Karpas-422 (cell line): Measurements from ENCODE around the gene ZNF69. TPM values are rescaled to one million over a fixed set of nuclear protein-coding genes. Genes with fewer than 3 reads are reported as not detected.
"Not testable (repeated sequence)": the region's sequence is repeated elsewhere in the genome, so short reads cannot be mapped to it uniquely, and the experiment has no call there.

ENCODE experiments used
- DNase-seq: peaks from one replicate; pipeline ENCODE4 v3.0.0-alpha.2; 2015
- H2AFZ ChIP-seq: fragments of 200-600 bp; sonication (generic); 2 replicates; pipeline ENCODE4 v1.6.1; 2014; ENCODE audit warnings: antibody characterized with exemption, low read length, mixed read lengths
- H3K27ac ChIP-seq: fragments of 200-600 bp; sonication (generic); 2 replicates; pipeline ENCODE4 v1.5.1; 2014; ENCODE audit warnings: mild to moderate bottlenecking, low read length, moderate library complexity
- H3K27me3 ChIP-seq: fragments of 200-600 bp; sonication (generic); 2 replicates; pipeline ENCODE4 v1.6.1; 2014; ENCODE audit warnings: low read length, mixed read lengths
- H3K36me3 ChIP-seq: fragments of 200-600 bp; sonication (generic); 2 replicates; pipeline ENCODE4 v1.6.1; 2014; ENCODE audit warnings: low read length, mixed read lengths; ENCODE audit not compliant: insufficient read depth
- H3K4me1 ChIP-seq: fragments of 200-600 bp; sonication (generic); 2 replicates; pipeline ENCODE4 v1.6.1; 2014; ENCODE audit warnings: mild to moderate bottlenecking, low read length, mixed read lengths
- H3K4me2 ChIP-seq: fragments of 200-600 bp; sonication (generic); 2 replicates; pipeline ENCODE4 v1.6.1; 2014; ENCODE audit warnings: low read length, low read depth, mild to moderate bottlenecking; ENCODE audit not compliant: poor library complexity, severe bottlenecking
- H3K4me3 ChIP-seq: fragments of 200-600 bp; sonication (generic); 2 replicates; pipeline ENCODE4 v1.5.1; 2014; ENCODE audit warnings: mild to moderate bottlenecking, antibody characterized with exemption, low read length, mixed read lengths
- H3K79me2 ChIP-seq: fragments of 200-600 bp; sonication (generic); 2 replicates; pipeline ENCODE4 v1.6.1; 2014; ENCODE audit warnings: mild to moderate bottlenecking, low read length, mixed read lengths
- H3K9ac ChIP-seq: fragments of 200-600 bp; sonication (generic); 2 replicates; pipeline ENCODE4 v1.6.0; 2014; ENCODE audit warnings: low read length
- H3K9me2 ChIP-seq: fragments of 200-600 bp; sonication (generic), shearing (Covaris generic); replicated peaks from 2 replicates; pipeline ENCODE4 v1.6.0; 2014; ENCODE audit warnings: mild to moderate bottlenecking, low read length, moderate library complexity; ENCODE audit not compliant: insufficient read depth
- H3K9me3 ChIP-seq: fragments of 300-700, 200-600 bp; sonication (generic); 2 replicates; pipeline ENCODE4 v1.6.1; 2014; ENCODE audit warnings: low read length, mixed read lengths
- H4K20me1 ChIP-seq: fragments of 200-600 bp; sonication (generic); 2 replicates; pipeline ENCODE4 v1.6.1; 2014; ENCODE audit warnings: mild to moderate bottlenecking, antibody characterized with exemption, low read length, low read depth; ENCODE audit not compliant: insufficient read depth
- total RNA-seq: library from RNA; depleted of rRNA; stranded (reverse); fragments of >200 nt; shearing (Covaris generic); gene quantifications from 2 replicates; pipeline ENCODE4 v1.2.3, GENCODE V29; 2014; ENCODE audit warnings: low replicate concordance

The ZNF69 gene
- total RNA-seq, 1 experiment from 2014 or later: 12.9 TPM

DNA sequence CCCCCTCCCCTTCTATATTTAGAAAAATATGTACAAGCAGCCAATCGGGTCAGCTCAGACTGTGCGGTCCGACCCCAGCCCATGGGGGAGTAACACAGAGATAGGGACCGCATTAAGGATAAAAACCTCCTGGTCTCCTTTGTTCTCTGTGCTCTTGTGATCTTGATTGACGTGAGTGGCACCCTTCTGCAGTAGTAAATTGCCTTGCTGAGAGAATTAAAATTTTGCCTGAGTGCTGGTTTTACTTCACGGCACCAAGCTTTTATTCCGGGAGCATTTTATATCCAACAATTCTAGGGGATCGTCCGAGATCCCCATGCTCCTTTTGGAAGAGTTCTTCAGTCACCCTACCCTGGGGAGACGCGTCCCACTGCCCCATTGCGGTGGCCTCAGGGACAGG is 7.0 kb upstream of the ZNF69 start:
- Histone ChIP-seq H4K20me1 (no peaks in the 10 kb centered on the region), H3K79me2 (no peaks in the 10 kb centered on the region), H3K27ac (no peak overlapping the region), H3K9me2 (no peaks in the 10 kb centered on the region), H3K4me3 (no peak overlapping the region), H3K36me3 (no peaks in the 10 kb centered on the region), H3K9ac (no peak overlapping the region), H3K4me2 (no peak overlapping the region), H2AFZ (no peak overlapping the region), H3K27me3 (no peaks in the 10 kb centered on the region), H3K9me3 (peaks cover 6% of the 10 kb centered on the region; the same call in 1 of the 2 replicates), H3K4me1 (no peaks in the 10 kb centered on the region)
- no peak for DNase-seq

DNA sequence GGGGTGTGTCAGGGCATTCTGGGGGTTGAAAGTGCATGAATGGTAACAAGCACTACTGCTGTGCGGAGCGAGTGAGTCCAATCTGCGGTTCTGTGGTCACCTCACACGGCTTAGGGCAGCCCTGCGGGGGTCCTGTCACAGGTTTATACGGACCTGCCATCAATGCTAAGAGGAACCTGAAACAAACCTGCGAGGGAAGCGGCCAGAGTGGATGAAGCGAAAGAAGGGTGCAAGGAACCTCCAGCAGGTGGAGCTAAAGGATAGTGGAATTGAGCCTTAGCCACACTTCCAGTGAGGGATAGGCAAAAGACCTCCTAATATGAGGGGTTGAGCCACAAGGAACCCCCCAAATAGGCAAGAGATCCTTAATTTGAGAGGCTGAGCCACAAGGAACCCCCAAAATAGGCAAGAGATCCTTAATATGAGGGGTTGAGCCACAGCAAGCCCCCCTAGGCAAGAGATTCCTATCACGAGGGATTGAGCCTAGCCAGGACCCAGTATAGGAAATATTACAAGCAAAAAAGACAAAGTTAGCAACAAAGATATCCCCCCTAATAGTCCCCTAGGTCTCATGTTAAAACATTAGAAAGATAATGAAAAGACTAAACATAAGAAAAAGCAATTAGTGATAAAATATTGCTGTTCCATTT is 6.3 kb upstream of the ZNF69 start:
- Histone ChIP-seq H3K36me3 (no peaks in the 10 kb centered on the region), H2AFZ (no peak overlapping the region), H3K9ac (no peak overlapping the region), H3K4me1 (no peaks in the 10 kb centered on the region), H3K4me2 (no peak overlapping the region), H3K9me2 (no peaks in the 10 kb centered on the region), H3K4me3 (no peak overlapping the region), H3K9me3 (peaks cover 6% of the 10 kb centered on the region; the same call in 1 of the 2 replicates), H3K27ac (no peak overlapping the region), H4K20me1 (no peaks in the 10 kb centered on the region), H3K79me2 (no peaks in the 10 kb centered on the region), H3K27me3 (no peaks in the 10 kb centered on the region)
- DNase-seq: peak; percentile 89

GRCh38 chr19:11882606-11883005 is 5.0 kb upstream of the ZNF69 start:
- H3K4me3 ChIP-seq: no peak overlapping the region
- H3K9me3 ChIP-seq: peaks cover 6% of the 10 kb centered on the region; the same call in 1 of the 2 replicates
- no peak overlapping the region for H3K4me2 ChIP-seq
- no peaks in the 10 kb centered on the region for H3K9me2 ChIP-seq
- H3K27ac ChIP-seq: no peak overlapping the region
- H2AFZ ChIP-seq: no peak overlapping the region
- H3K4me1 ChIP-seq: peaks cover 5% of the 10 kb centered on the region
- no peaks in the 10 kb centered on the region for H3K79me2 ChIP-seq
- H4K20me1 ChIP-seq: no peaks in the 10 kb centered on the region
- no peak overlapping the region for H3K9ac ChIP-seq
- no peaks in the 10 kb centered on the region for H3K27me3 ChIP-seq
- no peaks in the 10 kb centered on the region for H3K36me3 ChIP-seq
- no peak for DNase-seq

DNA sequence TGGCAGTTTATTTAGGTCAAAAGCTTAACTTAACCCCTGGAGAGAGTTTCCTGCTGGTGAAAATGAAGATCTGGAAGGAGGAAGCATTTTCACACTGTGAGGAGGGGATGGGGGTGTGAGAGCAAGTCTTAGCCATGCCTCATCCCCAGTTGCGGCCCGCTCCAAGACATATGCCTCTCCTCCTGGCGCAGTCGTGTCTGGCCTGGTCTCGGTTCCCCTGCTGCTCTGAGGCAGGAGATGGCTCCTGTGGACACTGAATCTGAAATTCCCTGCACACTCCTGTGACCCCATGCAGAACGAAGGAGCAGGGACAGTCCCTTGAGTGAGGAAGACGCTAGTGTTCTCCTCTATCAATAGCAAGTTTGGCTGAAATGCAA is 360 bp upstream of the ZNF69 start:
- Histone ChIP-seq H3K9me3 (no peaks in the 10 kb centered on the region), H3K27me3 (no peaks in the 10 kb centered on the region), H3K9me2 (no peaks in the 10 kb centered on the region), H3K79me2 (no peaks in the 10 kb centered on the region), H3K4me1 (peaks cover 17% of the 10 kb centered on the region), H3K4me2 (peak overlapping the region; percentile 82), H3K9ac (peak overlapping the region; percentile 85), H3K36me3 (no peaks in the 10 kb centered on the region; the same call in 1 of the 2 replicates), H2AFZ (peak overlapping the region; percentile 99), H4K20me1 (no peaks in the 10 kb centered on the region), H3K27ac (no peak overlapping the region), H3K4me3 (peak overlapping the region; percentile 95)
- DNase-seq: no peak

GRCh38 chr19:11889901-11890300 is 2.3 kb downstream of the ZNF69 start:
- H3K79me2 ChIP-seq, DNase-seq, H3K9me2 ChIP-seq, H4K20me1 ChIP-seq, H3K27ac ChIP-seq, H3K36me3 ChIP-seq, H3K9me3 ChIP-seq, H3K9ac ChIP-seq, H3K4me3 ChIP-seq, H2AFZ ChIP-seq, H3K4me2 ChIP-seq, H3K27me3 ChIP-seq: not testable (repeated sequence)
- H3K4me1 ChIP-seq: peaks cover 17% of the 10 kb centered on the region

GRCh38 chr19:11890634-11891033 is 3.1 kb downstream of the ZNF69 start:
- Histone ChIP-seq H3K36me3 (peaks cover 3% of the 10 kb centered on the region; the same call in 1 of the 2 replicates), H2AFZ (no peak overlapping the region), H3K9me3 (no peaks in the 10 kb centered on the region), H3K4me2 (no peak overlapping the region), H3K4me1 (peaks cover 17% of the 10 kb centered on the region), H4K20me1 (no peaks in the 10 kb centered on the region), H3K79me2 (no peaks in the 10 kb centered on the region), H3K4me3 (no peak overlapping the region), H3K9me2 (no peaks in the 10 kb centered on the region), H3K27ac (no peak overlapping the region), H3K9ac (no peak overlapping the region), H3K27me3 (no peaks in the 10 kb centered on the region)
- DNase-seq: no peak

GRCh38 chr19:11894851-11895250 is 7.3 kb downstream of the ZNF69 start:
- peaks cover 3% of the 10 kb centered on the region; the same call in 1 of the 2 replicates for H3K36me3 ChIP-seq
- H3K4me1 ChIP-seq: peaks cover 9% of the 10 kb centered on the region
- H3K27me3 ChIP-seq: no peaks in the 10 kb centered on the region
- no peak overlapping the region for H2AFZ ChIP-seq
- no peak overlapping the region for H3K27ac ChIP-seq
- H3K4me2 ChIP-seq: no peak overlapping the region
- H3K79me2 ChIP-seq: no peaks in the 10 kb centered on the region
- no peak overlapping the region for H3K9ac ChIP-seq
- H3K9me3 ChIP-seq: no peaks in the 10 kb centered on the region
- DNase-seq: no peak
- no peaks in the 10 kb centered on the region for H4K20me1 ChIP-seq
- no peak overlapping the region for H3K4me3 ChIP-seq
- H3K9me2 ChIP-seq: no peaks in the 10 kb centered on the region

GRCh38 chr19:11902228-11902627 is 14.6 kb downstream of the ZNF69 start:
- Histone ChIP-seq H3K36me3 (peaks cover 28% of the 10 kb centered on the region), H3K4me2 (no peak overlapping the region), H2AFZ (no peak overlapping the region), H3K27me3 (no peaks in the 10 kb centered on the region), H3K4me1 (no peaks in the 10 kb centered on the region), H3K9me2 (no peaks in the 10 kb centered on the region), H3K27ac (no peak overlapping the region), H3K4me3 (no peak overlapping the region), H3K9me3 (peaks cover 11% of the 10 kb centered on the region), H3K9ac (no peak overlapping the region), H4K20me1 (no peaks in the 10 kb centered on the region), H3K79me2 (no peaks in the 10 kb centered on the region)
- no peak for DNase-seq
